ENCODE results near the gene RNASE1.

DNA sequence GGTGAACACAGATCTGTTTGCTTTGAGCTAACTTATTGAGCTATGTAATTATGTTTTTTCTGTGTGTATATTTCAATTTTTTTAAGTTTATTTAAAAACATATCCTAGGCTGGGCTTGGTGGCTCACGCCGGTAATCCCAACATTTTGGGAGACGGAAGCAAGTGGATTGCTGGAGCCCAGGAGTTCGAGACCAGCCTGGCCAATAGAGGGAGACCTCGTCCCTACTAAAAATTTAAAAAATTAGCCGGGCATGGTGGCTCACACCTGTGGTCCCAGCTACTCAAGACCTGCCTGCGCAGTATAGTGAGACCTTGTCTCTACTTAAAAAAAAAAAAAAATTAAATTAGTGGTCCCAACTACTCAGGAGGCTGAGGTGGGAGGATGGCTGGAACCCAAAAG lies 16.2 kb upstream of the RNASE1 start:
- TF ChIP-seq CTCF (IDR thresholded peaks at IDR 0.05) = no peak
- TF ChIP-seq EP300 (IDR thresholded peaks at IDR 0.05) = no peak
- TF ChIP-seq POLR2AphosphoS5 (IDR thresholded peaks at IDR 0.05) = no peak
- no peak for TF ChIP-seq POLR2A (IDR thresholded peaks at IDR 0.05)
